ENCODE data around the gene KCNN4.

DNA sequence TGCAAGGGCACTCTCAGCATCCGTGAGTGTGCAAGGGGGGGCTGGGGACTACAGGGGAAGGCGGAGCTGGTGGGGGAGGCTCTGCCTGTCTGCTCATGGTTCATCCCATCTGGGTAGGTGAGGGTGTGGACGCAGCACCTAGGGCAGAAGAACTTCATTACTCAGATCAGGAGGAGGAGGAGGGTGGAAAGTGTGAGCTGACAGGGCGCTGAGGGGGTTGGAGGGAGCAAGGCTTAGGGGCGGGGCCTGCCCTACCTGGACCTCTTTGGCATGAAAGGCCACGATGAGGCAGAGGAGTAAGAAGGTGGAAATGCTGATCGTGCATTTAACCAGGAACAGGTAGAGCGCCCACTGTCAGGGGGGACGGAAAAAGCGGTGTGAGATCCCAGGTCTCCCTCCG is 4.5 kb downstream of the KCNN4 start:
- TF ChIP-seq, protein P1, sequence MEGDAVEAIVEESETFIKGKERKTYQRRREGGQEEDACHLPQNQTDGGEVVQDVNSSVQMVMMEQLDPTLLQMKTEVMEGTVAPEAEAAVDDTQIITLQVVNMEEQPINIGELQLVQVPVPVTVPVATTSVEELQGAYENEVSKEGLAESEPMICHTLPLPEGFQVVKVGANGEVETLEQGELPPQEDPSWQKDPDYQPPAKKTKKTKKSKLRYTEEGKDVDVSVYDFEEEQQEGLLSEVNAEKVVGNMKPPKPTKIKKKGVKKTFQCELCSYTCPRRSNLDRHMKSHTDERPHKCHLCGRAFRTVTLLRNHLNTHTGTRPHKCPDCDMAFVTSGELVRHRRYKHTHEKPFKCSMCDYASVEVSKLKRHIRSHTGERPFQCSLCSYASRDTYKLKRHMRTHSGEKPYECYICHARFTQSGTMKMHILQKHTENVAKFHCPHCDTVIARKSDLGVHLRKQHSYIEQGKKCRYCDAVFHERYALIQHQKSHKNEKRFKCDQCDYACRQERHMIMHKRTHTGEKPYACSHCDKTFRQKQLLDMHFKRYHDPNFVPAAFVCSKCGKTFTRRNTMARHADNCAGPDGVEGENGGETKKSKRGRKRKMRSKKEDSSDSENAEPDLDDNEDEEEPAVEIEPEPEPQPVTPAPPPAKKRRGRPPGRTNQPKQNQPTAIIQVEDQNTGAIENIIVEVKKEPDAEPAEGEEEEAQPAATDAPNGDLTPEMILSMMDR (conservative IDR thresholded peaks at IDR 0.05): no peak
- TF ChIP-seq EZH2 (IDR thresholded peaks at IDR 0.05; ENCODE audit: low read depth): no peak
